ENCODE data around the gene SH3PXD2B.

The SH3PXD2B gene

DNA sequence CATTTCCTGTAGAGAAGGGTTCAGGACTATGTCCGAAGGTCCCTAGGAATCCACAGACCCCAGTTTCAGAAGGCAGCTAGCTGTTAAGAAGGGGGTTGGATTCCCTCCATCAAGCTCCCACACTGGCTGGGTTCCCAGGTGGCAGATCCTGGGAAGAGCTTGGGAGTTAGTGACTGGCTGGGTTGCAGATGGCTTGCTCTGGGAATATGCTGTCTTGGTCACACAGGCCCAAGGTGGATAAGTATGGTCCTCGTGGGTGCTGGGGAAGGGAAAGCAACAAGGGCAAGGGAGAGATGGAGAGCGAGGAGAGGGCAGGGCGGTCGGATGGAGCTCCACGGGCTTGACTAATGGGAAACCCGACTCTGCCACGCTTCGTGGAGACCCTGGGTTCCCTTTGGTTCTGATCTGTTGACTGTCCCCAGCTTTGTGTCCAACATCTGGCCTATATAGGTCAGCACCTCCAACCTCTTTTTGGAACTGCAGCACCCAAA lies 17.4 kb downstream of the SH3PXD2B start:
- no peak for DNase-seq (ENCODE audit: low spot score)

DNA sequence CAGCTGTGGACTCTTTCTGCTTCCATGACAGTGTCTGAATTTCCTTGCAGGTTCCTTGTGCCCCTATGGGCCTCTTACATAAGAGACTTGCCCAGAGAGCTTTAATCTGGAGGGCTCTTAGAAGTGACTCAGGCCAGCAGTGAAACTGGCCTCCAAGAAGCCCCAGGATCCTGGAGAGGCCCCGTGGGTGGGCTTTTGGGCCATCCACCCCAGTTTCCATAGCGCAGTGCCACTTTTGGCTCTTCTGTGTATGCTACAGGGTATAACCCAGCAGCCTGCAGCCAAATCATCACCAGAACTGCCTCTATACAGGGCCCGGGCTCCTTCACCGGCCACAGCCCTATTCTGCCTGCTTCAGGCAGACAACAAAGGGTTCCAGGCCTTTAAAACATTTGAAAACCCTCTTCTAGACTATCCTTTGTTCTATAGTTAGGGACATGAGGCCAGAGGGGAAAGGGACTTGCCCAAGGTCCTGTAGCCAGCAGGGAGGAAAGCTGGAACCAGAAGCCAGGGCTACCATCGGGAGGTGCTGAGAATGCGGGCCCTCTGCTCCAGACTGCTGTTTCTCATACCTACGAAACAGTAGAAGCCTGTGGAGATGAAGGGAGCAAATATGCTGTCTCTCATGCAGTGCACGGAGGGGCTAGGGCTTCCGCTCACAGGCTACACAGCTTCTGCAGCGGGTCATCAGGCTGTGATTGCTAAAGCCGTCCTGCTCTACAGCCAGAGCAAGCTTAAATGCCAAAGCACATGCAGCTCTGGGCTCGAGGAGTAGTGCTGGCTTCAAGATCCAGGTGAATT lies 18.0 kb downstream of the SH3PXD2B start:
- no peak for DNase-seq (ENCODE audit: low spot score)

DNA sequence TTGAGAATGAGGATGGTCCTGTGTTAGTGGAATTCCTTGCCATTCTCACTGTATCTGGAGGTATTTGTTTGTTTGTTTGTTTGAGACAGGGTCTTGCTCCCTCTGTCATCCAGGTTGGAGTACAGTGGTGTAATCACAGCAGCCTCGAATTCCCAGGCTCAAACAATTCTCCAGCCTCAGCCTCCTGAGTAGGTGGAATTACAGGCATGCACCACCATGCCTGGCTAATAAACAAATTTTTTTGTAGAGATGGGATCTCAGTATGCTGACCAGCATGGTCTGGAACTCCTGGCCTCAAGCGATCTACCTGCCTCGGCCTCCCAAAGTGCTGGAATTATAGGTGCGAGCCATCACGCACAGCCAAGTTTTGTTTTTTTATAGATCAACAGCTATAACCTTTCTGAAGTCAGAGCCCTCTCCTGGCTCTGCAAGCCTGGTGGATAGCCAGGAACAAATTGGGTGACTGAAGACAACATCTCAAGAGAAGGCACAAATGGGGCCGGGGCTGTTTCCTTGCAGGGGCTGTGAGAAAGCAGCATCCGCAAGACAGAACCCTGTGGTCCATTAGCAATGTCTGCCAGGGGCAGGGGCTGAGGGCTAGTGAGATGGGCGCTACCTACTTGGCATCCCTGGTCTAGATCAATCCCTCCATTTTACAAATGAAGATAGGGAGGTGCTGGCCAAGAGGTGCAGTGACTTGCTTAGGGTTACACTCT lies 18.8 kb downstream of the SH3PXD2B start:
- no peak for DNase-seq (ENCODE audit: low spot score)

DNA sequence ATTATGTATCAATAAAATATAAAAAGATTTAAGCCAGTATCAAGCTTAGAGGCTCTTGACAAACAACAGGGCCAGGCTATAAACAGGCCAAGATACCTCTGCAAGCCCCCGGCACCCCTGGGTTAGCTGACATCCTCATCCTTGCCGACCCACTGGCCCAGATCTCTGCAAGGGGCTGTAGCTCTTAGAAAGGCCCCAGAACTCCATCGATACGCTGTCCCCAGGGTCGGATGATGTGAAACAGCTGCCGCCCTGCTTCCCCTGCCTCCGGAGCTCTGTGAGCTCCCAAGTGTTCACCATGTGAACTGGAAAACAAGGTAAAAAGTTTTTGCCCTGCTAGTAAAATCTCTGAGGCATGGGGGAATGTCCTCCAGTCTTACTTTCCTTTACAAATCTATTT lies 20.1 kb downstream of the SH3PXD2B start:
- no peak for DNase-seq (ENCODE audit: low spot score)

DNA sequence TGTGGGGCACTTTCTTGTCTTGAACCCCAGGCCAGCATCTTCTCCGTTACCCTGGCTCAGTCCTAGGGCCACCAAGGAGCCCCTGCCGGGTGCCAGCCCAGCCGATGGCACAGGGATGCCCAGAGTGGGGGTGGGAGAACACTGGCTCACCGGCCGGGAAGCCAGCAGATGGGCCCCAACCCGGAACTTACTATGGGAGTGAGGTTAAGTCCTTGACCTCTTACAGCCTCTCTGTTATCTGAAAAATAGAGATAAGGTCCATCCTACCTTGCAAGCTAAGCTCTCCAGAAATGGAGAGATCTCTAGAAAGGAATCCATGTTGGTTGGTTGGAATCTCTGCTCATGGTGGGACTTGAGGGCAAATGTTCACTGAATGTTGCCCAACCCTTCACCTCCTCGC lies 20.8 kb downstream of the SH3PXD2B start:
- DNase-seq (ENCODE audit: low spot score): no peak

DNA sequence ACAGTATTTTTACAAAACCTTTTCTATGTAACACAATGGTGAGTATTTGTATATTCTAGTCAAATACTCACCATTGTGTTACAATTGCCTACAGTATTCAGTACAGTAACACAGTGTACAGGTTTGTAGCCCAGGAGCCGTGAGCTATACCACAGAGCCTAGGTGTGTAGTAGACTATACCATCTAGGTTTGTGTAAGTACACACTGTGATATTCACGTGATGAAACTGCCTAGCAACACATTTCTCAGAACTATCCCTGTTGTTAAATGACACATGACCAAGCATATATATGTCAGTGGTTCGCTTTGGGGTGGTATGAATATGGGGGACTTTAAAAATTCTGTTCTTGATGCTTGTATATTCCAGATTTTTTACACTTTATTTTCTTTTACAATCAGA lies 21.3 kb downstream of the SH3PXD2B start:
- DNase-seq (ENCODE audit: low spot score): no peak

DNA sequence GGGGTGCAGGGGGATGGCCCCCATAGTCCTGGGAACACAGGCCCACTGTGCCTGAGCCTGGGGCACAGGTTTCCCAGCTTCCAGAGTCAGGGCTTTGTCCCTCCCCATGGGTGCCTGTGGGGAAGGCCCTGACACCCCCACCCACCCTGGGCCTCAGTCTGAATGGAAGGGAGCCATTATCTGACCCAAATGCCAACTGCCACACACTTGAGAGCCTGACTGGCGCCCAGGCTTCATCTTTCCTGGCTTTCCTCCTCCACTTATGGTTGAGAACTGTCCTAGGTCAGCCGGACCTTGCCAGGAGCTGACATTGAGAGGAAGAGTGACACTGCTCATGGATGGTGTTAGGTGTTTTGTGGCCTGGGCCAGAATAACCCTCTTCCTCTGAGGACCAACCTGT lies 24.0 kb downstream of the SH3PXD2B start:
- DNase-seq (ENCODE audit: low spot score): no peak

DNA sequence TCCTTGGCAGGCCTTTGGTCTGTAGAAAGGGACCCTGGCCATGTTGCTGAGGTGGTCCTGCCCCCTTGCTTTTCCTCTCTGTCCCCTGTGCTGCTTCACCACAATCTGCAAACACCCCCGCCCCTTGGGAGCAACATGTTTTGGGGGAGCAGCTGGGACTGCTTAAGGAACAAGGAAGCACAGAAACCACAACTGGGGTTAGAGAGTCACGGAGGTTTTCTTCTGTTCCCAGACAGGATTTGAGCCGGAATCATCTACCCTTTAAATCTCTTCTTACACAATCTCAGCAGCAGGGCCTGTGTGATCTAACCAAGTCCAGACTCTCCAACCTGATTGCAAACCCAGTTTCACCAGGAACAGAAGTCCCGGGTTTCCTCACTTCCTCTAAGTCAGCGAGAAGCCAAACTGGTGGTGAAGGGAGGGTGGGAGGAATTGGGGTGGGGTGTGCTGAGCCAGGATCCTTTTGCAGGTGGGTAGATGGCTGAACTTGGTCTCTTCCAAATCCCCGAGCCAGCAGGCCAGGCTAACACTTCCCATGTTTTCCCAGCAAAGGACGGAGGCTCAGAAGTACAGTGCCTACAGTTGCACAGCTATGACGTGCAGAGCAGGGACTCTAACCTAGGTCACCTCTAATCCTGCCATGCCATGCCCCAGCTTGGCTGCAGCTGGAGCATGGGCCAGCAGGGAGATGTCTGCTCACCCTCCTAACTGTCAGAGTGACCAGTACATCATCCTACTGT lies 25.0 kb downstream of the SH3PXD2B start:
- no peak for DNase-seq (ENCODE audit: low spot score)

DNA sequence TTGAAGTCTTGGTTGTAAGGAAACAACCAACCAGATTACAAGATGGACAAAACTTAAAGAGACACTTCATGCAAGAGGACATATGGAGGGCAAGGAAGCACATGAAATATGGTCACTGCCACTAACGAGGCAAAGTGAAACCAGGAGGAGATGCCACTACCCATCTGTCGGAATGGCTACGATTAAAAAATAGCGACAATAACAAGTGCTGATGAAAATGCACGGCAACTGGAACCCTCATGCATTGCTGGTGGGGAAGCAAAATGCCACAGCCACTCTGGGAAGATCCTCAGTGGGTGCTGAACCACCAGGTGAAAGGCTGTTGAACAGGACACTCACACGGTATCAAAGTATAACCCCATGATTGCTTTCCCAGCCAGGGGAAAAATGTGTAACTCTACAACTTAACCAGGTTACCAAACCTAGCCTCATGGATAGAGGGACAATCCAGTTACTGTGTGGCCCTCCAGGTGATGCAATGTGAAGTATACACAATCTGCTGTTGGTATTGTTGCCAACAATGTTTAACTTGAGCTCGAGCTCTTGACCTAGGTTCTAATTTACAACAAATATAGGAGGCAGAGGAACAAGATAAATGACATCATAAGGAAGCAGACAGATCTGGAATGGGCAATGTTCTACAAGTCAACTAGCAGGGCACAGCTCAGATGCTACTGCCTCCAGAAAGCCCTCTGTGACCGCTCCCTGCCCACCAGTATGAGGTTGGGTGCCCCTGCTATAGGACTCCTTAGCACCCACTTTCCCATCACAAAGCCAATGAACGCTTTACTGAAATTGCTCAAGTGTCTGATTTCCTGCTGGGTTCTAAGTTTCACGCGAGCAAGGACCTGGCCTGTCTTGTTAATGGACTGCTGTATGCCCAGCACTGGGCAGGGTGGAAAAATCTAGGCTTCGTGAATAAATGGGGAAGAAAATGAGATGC lies 25.8 kb downstream of the SH3PXD2B start:
- DNase-seq (ENCODE audit: low spot score): no peak

DNA sequence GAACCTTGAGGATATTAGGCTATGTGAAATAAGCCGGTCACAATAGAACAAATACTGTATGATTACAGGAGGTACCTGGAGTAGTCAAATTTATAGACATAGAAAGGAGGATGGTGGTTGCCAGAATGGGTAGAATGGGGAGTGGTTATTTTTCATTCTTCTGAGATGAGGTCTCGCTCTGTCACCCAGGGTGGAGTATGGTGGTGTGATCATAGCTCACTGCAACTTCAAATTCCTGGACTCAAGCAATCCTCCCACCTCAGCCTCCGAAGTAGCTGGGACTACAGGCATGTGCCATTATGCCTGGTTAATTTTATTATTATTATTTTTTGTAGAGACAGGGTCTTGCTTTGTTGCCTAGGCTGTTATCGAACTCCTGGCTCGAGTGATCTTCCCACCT lies 27.1 kb downstream of the SH3PXD2B start:
- no peak for DNase-seq (ENCODE audit: low spot score)

DNA sequence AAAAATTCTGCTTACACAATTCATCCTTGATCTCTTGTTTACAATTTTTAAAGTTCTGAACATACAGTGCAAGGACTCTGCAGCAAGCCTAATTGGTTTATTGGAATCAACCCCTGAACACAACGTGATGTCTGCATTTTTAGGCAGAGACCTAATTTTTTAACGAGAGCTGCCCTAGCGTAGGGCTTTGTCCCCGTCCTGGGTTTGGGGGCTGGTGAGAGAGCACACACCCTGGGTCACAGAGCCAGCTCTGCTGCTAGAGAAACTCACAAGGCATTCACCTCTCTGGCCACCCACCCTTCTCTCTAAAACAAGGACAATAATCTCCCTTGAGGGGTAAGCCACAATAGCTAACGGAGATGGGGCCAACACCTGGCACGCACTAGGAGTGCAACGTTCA lies 28.2 kb downstream of the SH3PXD2B start:
- DNase-seq (ENCODE audit: low spot score): no peak

DNA sequence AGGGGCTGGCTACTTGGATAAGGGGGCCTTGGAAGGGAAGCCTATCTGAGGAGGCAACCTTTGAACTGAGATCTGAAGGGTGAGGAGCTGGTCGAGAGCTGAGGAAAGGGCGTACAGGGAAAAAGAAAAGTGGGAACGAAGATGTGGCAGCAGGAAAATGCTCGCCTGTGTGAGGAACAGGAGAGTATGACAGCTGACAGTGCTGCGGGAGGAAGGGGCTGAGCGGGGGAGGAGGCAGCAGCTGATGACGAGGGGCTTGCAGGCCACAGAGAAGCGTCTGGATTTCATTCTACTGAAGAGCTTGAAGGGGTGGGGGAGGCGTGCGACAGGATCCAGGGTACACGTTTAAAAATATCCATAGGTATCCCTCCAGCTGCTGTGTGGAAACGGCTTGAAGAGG lies 28.9 kb downstream of the SH3PXD2B start:
- no peak for DNase-seq (ENCODE audit: low spot score)

DNA sequence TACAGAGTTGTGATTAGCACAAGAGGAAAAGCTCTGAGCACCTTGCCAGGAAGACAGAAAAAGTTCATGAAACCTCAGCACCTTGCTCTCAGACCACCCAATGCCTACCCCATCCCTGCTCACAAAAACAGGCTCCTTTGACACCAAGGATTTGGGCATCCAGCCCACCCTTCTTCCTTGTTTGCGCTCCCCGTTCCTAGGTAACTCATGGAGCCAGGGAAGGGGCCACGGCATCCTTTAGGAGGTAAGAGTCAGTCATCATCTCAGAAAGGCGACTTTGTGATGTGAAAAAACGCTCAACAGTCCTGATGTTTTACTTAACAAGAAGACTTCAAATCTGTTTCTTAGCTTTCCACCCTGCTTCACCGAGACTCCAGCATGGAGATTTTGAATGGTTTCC lies 29.5 kb downstream of the SH3PXD2B start:
- DNase-seq (ENCODE audit: low spot score): no peak

DNA sequence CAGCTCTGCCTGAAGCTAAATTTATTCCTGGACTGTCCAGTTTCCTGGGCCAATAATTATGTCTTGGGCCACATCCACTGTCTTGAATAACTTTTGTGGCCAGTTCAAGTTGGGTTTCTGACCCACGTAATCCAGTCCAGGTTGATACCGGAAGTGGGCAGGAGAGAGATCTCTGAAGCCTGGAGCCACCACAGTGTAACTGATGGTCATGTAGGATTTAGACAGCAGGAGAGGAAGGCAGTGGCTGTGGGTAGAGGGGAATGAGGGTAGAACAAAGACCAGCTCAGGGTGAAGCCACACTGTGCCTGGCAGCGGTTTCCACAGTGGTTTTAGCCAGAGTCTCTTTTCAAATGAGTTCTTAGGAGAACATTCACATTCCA lies 30.2 kb downstream of the SH3PXD2B start:
- no peak for DNase-seq (ENCODE audit: low spot score)

DNA sequence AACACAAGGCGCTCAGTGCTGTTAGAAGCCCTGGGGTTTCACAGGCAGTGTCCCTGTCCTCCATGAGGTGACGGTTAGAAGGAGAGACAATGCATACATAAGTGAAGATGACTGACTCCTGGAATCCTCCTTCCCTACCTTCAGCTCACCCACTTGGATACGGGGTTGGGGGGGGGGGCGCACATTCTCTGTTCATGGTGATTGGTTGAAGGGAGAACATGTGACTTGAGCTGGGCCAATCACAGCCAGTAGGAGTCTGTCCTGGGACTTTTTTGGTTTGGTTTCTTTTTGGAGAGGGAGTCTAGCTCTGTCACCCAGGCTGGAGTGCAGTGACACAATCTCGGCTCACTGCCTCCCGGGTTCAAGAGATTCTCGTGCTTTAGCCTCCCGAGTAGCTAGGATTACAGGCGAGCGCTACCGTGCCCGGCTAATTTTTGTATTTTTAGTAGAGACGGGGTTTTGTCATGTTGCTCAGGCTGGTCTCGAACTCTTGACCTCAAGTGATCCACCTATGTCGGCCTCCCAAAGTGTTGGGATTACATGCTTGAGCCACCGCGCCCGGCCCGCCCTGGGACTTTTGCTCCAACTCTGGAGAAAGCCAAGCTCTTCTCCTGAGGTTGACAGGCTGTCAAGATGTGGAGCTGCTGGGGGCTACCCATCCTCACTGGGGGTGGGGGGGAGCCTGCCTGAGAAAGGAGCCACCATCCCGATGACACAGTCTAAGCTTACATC lies 30.8 kb downstream of the SH3PXD2B start:
- DNase-seq (ENCODE audit: low spot score): no peak

DNA sequence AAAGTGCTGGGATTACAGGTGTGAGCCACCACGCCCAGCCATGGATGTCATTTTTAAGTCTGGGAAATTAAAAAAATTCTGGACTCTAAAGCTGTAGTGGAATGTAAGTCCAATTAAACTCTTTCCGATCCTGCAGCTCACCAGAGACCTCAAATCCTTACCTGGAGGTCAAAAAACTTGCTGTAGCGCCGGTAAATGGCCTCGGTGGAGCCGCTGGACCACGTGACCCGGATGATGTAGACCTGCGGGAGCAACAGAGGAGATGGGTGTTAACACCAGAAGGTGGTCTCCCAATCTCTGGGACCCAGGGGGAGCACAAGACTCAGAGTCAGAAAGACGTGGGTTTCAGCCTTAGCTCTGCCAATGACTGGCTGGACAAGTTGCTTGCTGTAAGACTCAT lies 32.1 kb downstream of the SH3PXD2B start:
- DNase-seq (ENCODE audit: low spot score): no peak

DNA sequence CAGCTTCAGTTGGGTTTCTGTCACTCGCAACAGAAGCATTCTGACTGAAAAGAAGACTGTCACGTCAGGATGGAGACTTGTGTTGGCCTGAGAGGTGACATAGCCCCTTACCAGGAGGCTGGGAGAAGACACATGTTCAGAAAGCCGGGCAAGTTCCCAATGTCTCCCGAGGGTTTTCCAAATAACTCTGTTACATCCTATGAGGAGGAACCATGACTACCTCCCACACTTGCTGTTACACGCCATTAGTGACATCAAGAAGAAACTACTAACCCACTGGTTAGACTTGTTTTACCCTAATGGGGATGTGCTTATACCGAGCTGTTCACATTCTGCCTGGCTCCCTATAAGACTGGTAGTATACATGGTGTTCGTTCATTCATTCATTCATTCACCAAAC lies 33.3 kb downstream of the SH3PXD2B start:
- no peak for DNase-seq (ENCODE audit: low spot score)

DNA sequence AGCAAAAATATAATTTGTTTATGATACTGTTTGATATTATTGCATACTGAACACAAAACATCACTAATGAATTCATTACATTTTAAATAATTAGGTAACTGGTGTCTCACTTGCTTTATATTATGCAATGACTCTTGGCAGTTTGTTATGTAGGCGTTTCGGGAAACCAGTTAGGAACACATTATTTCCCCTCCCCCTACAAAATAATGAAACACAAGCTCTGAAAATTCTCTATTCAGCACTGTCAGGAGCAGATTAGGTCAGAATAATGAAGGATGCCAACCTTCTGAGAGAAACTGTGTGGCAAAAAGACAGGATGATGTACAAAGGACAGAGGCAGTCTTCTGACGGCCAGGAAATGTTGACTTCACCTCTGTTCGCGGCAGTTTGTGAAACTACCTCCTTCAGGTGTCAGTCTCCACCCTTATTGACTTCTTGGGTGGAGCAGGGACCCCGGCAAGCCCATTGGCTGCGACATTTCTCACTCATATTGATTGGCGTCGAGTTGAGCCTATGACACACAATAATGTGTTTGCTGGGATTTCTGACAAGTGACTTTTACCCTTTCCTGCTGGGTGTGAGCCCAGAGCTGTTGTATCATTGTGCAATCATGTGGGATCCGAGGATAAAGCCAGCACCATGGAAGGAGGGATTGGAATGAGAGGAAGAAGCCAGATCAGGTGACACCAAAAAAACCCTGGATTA lies 33.9 kb downstream of the SH3PXD2B start:
- DNase-seq (ENCODE audit: low spot score): peak; percentile 92

DNA sequence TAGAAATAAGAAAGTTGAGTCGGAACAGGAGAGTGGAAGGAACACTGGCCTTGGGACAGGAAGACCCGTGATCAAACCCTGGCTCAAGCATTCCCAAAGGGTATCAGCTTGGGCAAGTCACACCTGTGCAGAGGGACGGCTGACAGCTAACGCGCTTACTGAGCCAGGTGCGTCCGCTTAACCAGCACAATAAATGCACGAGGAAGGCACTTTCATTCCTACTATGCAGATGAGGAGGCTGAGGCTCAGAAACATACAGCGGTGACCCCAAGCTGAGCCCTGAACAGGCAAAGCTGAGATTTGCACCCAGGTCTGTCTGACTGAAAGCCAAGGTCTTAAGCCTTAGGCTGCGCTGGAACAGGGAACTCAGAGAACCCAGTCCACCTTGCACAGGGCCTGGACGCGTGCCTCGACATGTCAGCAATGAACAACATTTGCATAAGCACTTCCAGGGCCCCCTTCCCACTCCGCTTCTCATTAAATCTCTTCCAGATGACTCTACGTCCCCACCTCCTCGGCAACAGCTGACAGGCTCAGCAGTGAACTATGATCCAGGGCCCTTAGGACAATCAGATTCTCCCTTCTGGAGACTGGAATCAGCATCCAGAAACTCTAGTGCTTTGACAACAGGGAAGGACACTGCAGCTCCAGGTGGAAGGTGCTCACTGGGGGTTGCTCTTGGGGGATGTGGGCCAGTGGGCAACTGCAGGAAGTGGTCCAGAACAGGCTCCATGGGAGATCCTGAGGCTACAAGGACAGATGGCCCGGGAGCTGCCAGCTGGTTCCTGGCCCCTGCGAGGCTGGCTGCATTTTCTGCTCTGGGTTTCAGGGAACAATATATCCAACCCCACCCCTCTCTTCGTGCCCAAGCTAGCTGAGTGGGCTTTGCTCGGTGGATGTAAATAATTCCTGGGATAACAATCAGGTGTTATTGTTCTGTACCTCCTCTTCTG lies 35.2 kb downstream of the SH3PXD2B start:
- DNase-seq (ENCODE audit: low spot score): no peak
